HT1080 (cell line): ENCODE results near the gene CROCC2. TPM values are rescaled to one million over a fixed set of nuclear protein-coding genes. Genes with fewer than 3 reads are reported as not detected.

Experiments
- DNase-seq: peaks from one replicate; pipeline ENCODE4 v3.0.0-alpha.2; 2015; ENCODE audit warnings: low read depth
- total RNA-seq: library from RNA; depleted of rRNA; stranded (reverse); fragments of >200 nt; shearing (Covaris generic); gene quantifications from 2 replicates; pipeline ENCODE4 v1.2.3, GENCODE V29; 2014

CROCC2 gene
- total RNA-seq, 1 experiment from 2014 or later = not detected

GRCh38 chr2:240919786-240920782 lies 13.9 kb downstream of the CROCC2 start:
- DNase-seq = no peak

- no peak for DNase-seq
Observed at GRCh38 chr2:240920783-240921231, 14.7 kb downstream of the CROCC2 start.

- DNase-seq = peak; percentile 94
Observed at GRCh38 chr2:240921311-240921994, 15.3 kb downstream of the CROCC2 start.

- no peak for DNase-seq
Observed at GRCh38 chr2:240921995-240922244, 15.8 kb downstream of the CROCC2 start.

- no peak for DNase-seq
Observed at GRCh38 chr2:240922245-240922981, 16.3 kb downstream of the CROCC2 start.

GRCh38 chr2:240922982-240923537 lies 16.9 kb downstream of the CROCC2 start:
- no peak for DNase-seq

- no peak for DNase-seq
Observed at GRCh38 chr2:240925191-240925567, 19.0 kb downstream of the CROCC2 start.

GRCh38 chr2:240925568-240926515 lies 19.7 kb downstream of the CROCC2 start:
- no peak for DNase-seq

GRCh38 chr2:240926516-240927389 lies 20.6 kb downstream of the CROCC2 start:
- no peak for DNase-seq

GRCh38 chr2:240927390-240927781 lies 21.2 kb downstream of the CROCC2 start:
- no peak for DNase-seq

- DNase-seq = no peak
Observed at GRCh38 chr2:240928476-240929363, 22.6 kb downstream of the CROCC2 start.

GRCh38 chr2:240929364-240930095 lies 23.4 kb downstream of the CROCC2 start:
- no peak for DNase-seq

GRCh38 chr2:240930096-240930630 lies 24.0 kb downstream of the CROCC2 start:
- DNase-seq = no peak

- DNase-seq = no peak
Observed at GRCh38 chr2:240930631-240931318, 24.6 kb downstream of the CROCC2 start.

- DNase-seq = no peak
Observed at GRCh38 chr2:240931319-240931949, 25.3 kb downstream of the CROCC2 start.

GRCh38 chr2:240932001-240932723 lies 26.0 kb downstream of the CROCC2 start:
- no peak for DNase-seq
